ENCODE data around the gene NEAT1. TPM values are rescaled to one million over a fixed set of nuclear protein-coding genes. Genes with fewer than 3 reads are reported as not detected.
A peak's percentile ranks its signal among the peaks of the same experiment; 100 is the strongest.
"Not testable (repeated sequence)": the region's sequence is repeated elsewhere in the genome, so short reads cannot be mapped to it uniquely, and the experiment has no call there.

Gene NEAT1
- total and polyA plus RNA-seq, 2 experiments from 2014 or later, result 5.3 to 7.2 TPM

DNA sequence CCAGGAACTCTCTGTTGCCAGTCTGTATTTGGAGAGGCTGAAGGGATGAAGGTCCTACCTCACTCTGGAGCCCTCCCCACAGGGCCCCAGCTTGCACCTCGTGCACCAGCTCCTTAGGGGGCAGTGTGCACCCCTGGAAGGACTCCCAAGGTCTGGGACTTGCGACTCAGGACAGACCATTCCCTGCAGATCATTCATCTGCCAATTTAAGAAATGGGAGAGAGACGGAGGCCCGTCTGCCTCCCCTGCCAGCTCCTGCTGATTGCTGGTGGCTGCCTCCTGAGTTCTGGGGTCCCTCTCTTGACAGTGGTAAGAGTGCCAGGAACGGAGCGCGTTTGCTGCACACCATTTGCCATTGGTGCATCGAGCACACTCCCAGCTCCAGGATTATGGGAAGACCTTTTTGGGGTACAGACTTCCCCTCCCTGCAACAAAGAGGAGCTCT is 48.9 kb downstream of the NEAT1 start:
- TF ChIP-seq, protein P1, sequence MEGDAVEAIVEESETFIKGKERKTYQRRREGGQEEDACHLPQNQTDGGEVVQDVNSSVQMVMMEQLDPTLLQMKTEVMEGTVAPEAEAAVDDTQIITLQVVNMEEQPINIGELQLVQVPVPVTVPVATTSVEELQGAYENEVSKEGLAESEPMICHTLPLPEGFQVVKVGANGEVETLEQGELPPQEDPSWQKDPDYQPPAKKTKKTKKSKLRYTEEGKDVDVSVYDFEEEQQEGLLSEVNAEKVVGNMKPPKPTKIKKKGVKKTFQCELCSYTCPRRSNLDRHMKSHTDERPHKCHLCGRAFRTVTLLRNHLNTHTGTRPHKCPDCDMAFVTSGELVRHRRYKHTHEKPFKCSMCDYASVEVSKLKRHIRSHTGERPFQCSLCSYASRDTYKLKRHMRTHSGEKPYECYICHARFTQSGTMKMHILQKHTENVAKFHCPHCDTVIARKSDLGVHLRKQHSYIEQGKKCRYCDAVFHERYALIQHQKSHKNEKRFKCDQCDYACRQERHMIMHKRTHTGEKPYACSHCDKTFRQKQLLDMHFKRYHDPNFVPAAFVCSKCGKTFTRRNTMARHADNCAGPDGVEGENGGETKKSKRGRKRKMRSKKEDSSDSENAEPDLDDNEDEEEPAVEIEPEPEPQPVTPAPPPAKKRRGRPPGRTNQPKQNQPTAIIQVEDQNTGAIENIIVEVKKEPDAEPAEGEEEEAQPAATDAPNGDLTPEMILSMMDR (conservative IDR thresholded peaks at IDR 0.05; ENCODE audit: low read depth in 2 of 2), result peak; percentile 65 to 84
- TF ChIP-seq EZH2 (IDR thresholded peaks at IDR 0.05; ENCODE audit: low read depth, unreplicated experiment), result no peak
- no peak for TF ChIP-seq NANOG (IDR thresholded peaks at IDR 0.05; ENCODE audit: borderline replicate concordance)
- no peak for TF ChIP-seq POLR2AphosphoS5 (IDR thresholded peaks at IDR 0.05; ENCODE audit: low read depth)
- H3K27me3 ChIP-seq (ENCODE audit: insufficient read depth), result peaks cover 1% of the 10 kb centered on the region; the same call in 1 of the 2 replicates
- H3K4me3 ChIP-seq, result no peak overlapping the region
- peaks cover 8% of the 10 kb centered on the region; the same call in 1 of the 2 replicates for H3F3A ChIP-seq (replicated peaks; ENCODE audit: low read depth)
- H3K36me3 ChIP-seq (ENCODE audit: insufficient read depth), result no peaks in the 10 kb centered on the region
- Mint-ChIP-seq H3K9me3 (no peaks in the 10 kb centered on the region), H3K4me1 (peaks cover 5% of the 10 kb centered on the region; the same call in 2 of the 3 replicates), H3K27me3 (ENCODE audit: insufficient read depth, low read depth, poor library complexity) (peaks cover 17% of the 10 kb centered on the region), H3K4me3 (no peak overlapping the region), H3K27ac (no peak overlapping the region), H3K36me3 (ENCODE audit: low read depth) (no peaks in the 10 kb centered on the region)
- H4K20me1 ChIP-seq (replicated peaks; ENCODE audit: insufficient read depth), result no peaks in the 10 kb centered on the region
- no peaks in the 10 kb centered on the region for H3K9me2 ChIP-seq (ENCODE audit: insufficient read depth)
- peaks cover 6% of the 10 kb centered on the region; the same call in 1 of the 2 replicates for H3K4me1 ChIP-seq (ENCODE audit: insufficient read depth)
- ATAC-seq, result peak; percentile 93
- H3K79me2 ChIP-seq (replicated peaks; ENCODE audit: insufficient read depth), result peaks cover 5% of the 10 kb centered on the region
- 0 out of 2 replicates have a peak overlapping the region, but pooled peaks have one; percentile 28 for H2AFZ ChIP-seq
- no peak overlapping the region for H3K4me2 ChIP-seq
- H3K27ac ChIP-seq (ENCODE audit: low read depth), result no peak overlapping the region
- DNase-seq (ENCODE audit: low spot score), result peak; percentile 78

- not testable (repeated sequence) for H3K4me2 ChIP-seq; H3K79me2 ChIP-seq (replicated peaks; ENCODE audit: insufficient read depth); H3K27ac Mint-ChIP-seq; H2AFZ ChIP-seq; DNase-seq (ENCODE audit: low spot score); H3K36me3 Mint-ChIP-seq (ENCODE audit: low read depth); H3K4me3 Mint-ChIP-seq; H4K20me1 ChIP-seq (replicated peaks; ENCODE audit: insufficient read depth); ATAC-seq; H3K27me3 ChIP-seq (ENCODE audit: insufficient read depth); H3K9me3 Mint-ChIP-seq; H3K9me2 ChIP-seq (ENCODE audit: insufficient read depth); H3K27ac ChIP-seq (ENCODE audit: low read depth); H3K4me3 ChIP-seq; H3K36me3 ChIP-seq (ENCODE audit: insufficient read depth)
- peaks cover 11% of the 10 kb centered on the region; the same call in 1 of the 2 replicates for H3K4me1 ChIP-seq (ENCODE audit: insufficient read depth)
- H3K27me3 Mint-ChIP-seq (ENCODE audit: insufficient read depth, low read depth, poor library complexity), result peaks cover 18% of the 10 kb centered on the region
- peaks cover 12% of the 10 kb centered on the region for H3K4me1 Mint-ChIP-seq
- peaks cover 14% of the 10 kb centered on the region for H3F3A ChIP-seq (replicated peaks; ENCODE audit: low read depth)
Observed at GRCh38 chr11:65472588-65473277, 50.1 kb downstream of the NEAT1 start.

GRCh38 chr11:65473278-65473860 is 50.8 kb downstream of the NEAT1 start:
- Mint-ChIP-seq H3K36me3 (ENCODE audit: low read depth) (no peaks in the 10 kb centered on the region), H3K27me3 (ENCODE audit: insufficient read depth, low read depth, poor library complexity) (peaks cover 18% of the 10 kb centered on the region)
- TF ChIP-seq ZNF114 (CRISPR knock-in tag; IDR thresholded peaks at IDR 0.05) (no peak), NANOG (IDR thresholded peaks at IDR 0.05; ENCODE audit: borderline replicate concordance) (no peak), CREB1 (CRISPR knock-in tag; IDR thresholded peaks at IDR 0.05; ENCODE audit: low read depth) (no peak), ZNF331 (CRISPR knock-in tag; IDR thresholded peaks at IDR 0.05; ENCODE audit: low read depth) (no peak), POLR2AphosphoS5 (IDR thresholded peaks at IDR 0.05; ENCODE audit: low read depth) (no peak), EZH2phosphoT487 (IDR thresholded peaks at IDR 0.05; ENCODE audit: unreplicated experiment) (no peak)
- TF ChIP-seq, protein P1 (conservative IDR thresholded peaks at IDR 0.05; ENCODE audit: low read depth in 2 of 2), result no peak
- TF ChIP-seq, protein P2, sequence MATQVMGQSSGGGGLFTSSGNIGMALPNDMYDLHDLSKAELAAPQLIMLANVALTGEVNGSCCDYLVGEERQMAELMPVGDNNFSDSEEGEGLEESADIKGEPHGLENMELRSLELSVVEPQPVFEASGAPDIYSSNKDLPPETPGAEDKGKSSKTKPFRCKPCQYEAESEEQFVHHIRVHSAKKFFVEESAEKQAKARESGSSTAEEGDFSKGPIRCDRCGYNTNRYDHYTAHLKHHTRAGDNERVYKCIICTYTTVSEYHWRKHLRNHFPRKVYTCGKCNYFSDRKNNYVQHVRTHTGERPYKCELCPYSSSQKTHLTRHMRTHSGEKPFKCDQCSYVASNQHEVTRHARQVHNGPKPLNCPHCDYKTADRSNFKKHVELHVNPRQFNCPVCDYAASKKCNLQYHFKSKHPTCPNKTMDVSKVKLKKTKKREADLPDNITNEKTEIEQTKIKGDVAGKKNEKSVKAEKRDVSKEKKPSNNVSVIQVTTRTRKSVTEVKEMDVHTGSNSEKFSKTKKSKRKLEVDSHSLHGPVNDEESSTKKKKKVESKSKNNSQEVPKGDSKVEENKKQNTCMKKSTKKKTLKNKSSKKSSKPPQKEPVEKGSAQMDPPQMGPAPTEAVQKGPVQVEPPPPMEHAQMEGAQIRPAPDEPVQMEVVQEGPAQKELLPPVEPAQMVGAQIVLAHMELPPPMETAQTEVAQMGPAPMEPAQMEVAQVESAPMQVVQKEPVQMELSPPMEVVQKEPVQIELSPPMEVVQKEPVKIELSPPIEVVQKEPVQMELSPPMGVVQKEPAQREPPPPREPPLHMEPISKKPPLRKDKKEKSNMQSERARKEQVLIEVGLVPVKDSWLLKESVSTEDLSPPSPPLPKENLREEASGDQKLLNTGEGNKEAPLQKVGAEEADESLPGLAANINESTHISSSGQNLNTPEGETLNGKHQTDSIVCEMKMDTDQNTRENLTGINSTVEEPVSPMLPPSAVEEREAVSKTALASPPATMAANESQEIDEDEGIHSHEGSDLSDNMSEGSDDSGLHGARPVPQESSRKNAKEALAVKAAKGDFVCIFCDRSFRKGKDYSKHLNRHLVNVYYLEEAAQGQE (IDR thresholded peaks at IDR 0.05; ENCODE audit: unreplicated experiment), result no peak

More at GRCh38 chr11:65473278-65473860, 50.8 kb downstream of the NEAT1 start:
- Mint-ChIP-seq H3K9me3 (peaks cover 2% of the 10 kb centered on the region; the same call in 1 of the 3 replicates), H3K4me1 (peaks cover 15% of the 10 kb centered on the region), H3K27ac (no peak overlapping the region), H3K4me3 (no peak overlapping the region)
- Histone ChIP-seq H3K4me1 (ENCODE audit: insufficient read depth) (peaks cover 18% of the 10 kb centered on the region; the same call in 1 of the 2 replicates), H3K9me2 (ENCODE audit: insufficient read depth) (no peaks in the 10 kb centered on the region), H4K20me1 (replicated peaks; ENCODE audit: insufficient read depth) (no peaks in the 10 kb centered on the region), H3K4me3 (no peak overlapping the region), H3K79me2 (replicated peaks; ENCODE audit: insufficient read depth) (peaks cover 9% of the 10 kb centered on the region), H3K4me2 (no peak overlapping the region), H2AFZ (no peak overlapping the region), H3K27me3 (ENCODE audit: insufficient read depth) (no peaks in the 10 kb centered on the region), H3F3A (replicated peaks; ENCODE audit: low read depth) (peaks cover 14% of the 10 kb centered on the region), H3K27ac (ENCODE audit: low read depth) (no peak overlapping the region), H3K36me3 (ENCODE audit: insufficient read depth) (no peaks in the 10 kb centered on the region)
- no peak for ATAC-seq
- DNase-seq (ENCODE audit: low spot score), result no peak

All from GM23338 (cell line).